Esophagus squamous epithelium (tissue), 5 donors: ENCODE measurements around the gene APH1A. TPM values are rescaled to one million over a fixed set of nuclear protein-coding genes. Genes with fewer than 3 reads are reported as not detected.

Experiments
- DNase-seq: peaks from one replicate; lab custom pipeline; 2025; lab: John Stamatoyannopoulos, UW
- H3K27ac ChIP-seq, 4 donors: fragments of 200-600 bp; sonication (generic); one replicate each; pipeline ENCODE4 v1.5.1; 2016 to 2019; ENCODE audit warnings: mild to moderate bottlenecking in 1 of 4
- H3K27me3 ChIP-seq, 4 donors: fragments of 200-600 bp; sonication (generic); 1 replicate in 3 of 4; 2 replicates in 1 of 4; pipeline versions ENCODE4 v1.5.1 to v1.6.0; 2017 to 2021; ENCODE audit warnings: antibody characterized with exemption in 1 of 4
- H3K36me3 ChIP-seq, 3 donors: fragments of 200-600 bp; sonication (generic); one replicate each; pipeline ENCODE4 v1.5.1; 2016 to 2019
- H3K4me1 ChIP-seq, 3 donors: fragments of 200-600 bp; sonication (generic); one replicate each; pipeline ENCODE4 v1.5.1; 2017 to 2019
- H3K4me3 ChIP-seq, 4 donors: fragments of 200-600 bp; sonication (generic); 1 replicate in 3 of 4; 2 replicates in 1 of 4; pipeline ENCODE4 v1.5.1; 2016 to 2019; ENCODE audit warnings: mild to moderate bottlenecking in 2 of 4, moderate library complexity in 1 of 4
- H3K9me3 ChIP-seq, 3 donors: fragments of 200-600 bp; sonication (generic); one replicate each; pipeline ENCODE4 v1.5.1; 2016 to 2019
- CTCF ChIP-seq, 6 experiments: fragments of 450-650 bp in 4 of 6; fragments of 200-600 bp in 2 of 6; sonication (generic) in 2 of 6; IDR thresholded peaks; one replicate each; pipeline ENCODE4 v1.5.1; 2016 to 2019; ENCODE audit warnings: antibody characterized with exemption in 6 of 6, mild to moderate bottlenecking in 4 of 6, moderate library complexity in 4 of 6
- POLR2A ChIP-seq, 4 donors: fragments of 450-650 bp; IDR thresholded peaks; one replicate each; pipeline ENCODE4 v1.6.1; 2017; ENCODE audit warnings: antibody characterized with exemption in 4 of 4, mild to moderate bottlenecking in 4 of 4, moderate library complexity in 3 of 4
- WGBS, 2 donors: methylation state at CpG; one replicate each; pipeline ENCODE4 v1.1.5; 2018; 5-methylcytosine and 5-hydroxymethylcytosine counted together
- intact Hi-C: fragments of 100-400 bp; cut with DNase I; formaldehyde crosslinking; loops from one replicate; pipeline ENCODE4 v1.15.0; 2022
- total RNA-seq, 4 donors: library from RNA; depleted of rRNA; stranded (reverse); fragments of >200 nt; gene quantifications; one replicate each; pipeline ENCODE4 v1.1.0, GENCODE V29; 2016
- donor health status: DM: yes; HTN: yes; CAD: no.

The APH1A gene
- total RNA-seq, 4 donors from 2014 or later = 94.0 to 112 (median 95.2) TPM

GRCh38 chr1:150235852-150236613 lies 32.8 kb downstream of the APH1A start, which contains the start of gene ANP32E:
ANP32E (minus strand) TSS chr1:150236112; CDS start chr1:150235786, 326 bp downstream.
- TF ChIP-seq CTCF (IDR thresholded peaks at IDR 0.05) = peak in 2 of 6 experiments; percentile 22 to 30
- TF ChIP-seq POLR2A (IDR thresholded peaks at IDR 0.05) = peak in 3 of 4 donors; percentile 63 to 83 (median 75)
- WGBS, 2 donors = 0% methylated on average over 31 to 33 of the region's 33 CpGs
- peaks cover 0 to 6% (median 0%) of the 10 kb centered on the region in 3 donors for H3K36me3 ChIP-seq
- peak within 1 kb of the TSS; percentile 66 to 96 (median 88) for H3K4me3 ChIP-seq
- intact Hi-C loops = no loop called here
- no peaks in the 10 kb centered on the region for H3K9me3 ChIP-seq
- DNase-seq = peak; percentile 92
- H3K4me1 ChIP-seq = peaks cover 5 to 27% (median 7%) of the 10 kb centered on the region in 3 donors
- H3K27me3 ChIP-seq = no peaks in the 10 kb centered on the region
- H3K27ac ChIP-seq = peak within 1 kb of the TSS; percentile 87 to 98 (median 98)

- 0 to 2% methylated on average over 8 to 12 of the region's 27 CpGs for WGBS, 2 donors
- DNase-seq = no peak
- peaks cover 0 to 12% (median 0%) of the 10 kb centered on the region in 3 donors for H3K36me3 ChIP-seq
- H3K4me1 ChIP-seq = peaks cover 5 to 27% (median 7%) of the 10 kb centered on the region in 3 donors
- intact Hi-C loops = no loop called here
- TF ChIP-seq POLR2A (IDR thresholded peaks at IDR 0.05) (no peak), CTCF (IDR thresholded peaks at IDR 0.05) (no peak)
- no peaks in the 10 kb centered on the region for H3K27me3 ChIP-seq
- H3K9me3 ChIP-seq = no peaks in the 10 kb centered on the region
- peak overlapping the region; percentile 66 to 96 (median 88) for H3K4me3 ChIP-seq
- H3K27ac ChIP-seq = peak overlapping the region; percentile 87 to 98 (median 98)
These were observed 33.4 kb downstream of the APH1A start for GRCh38 chr1:150235294-150235851.

GRCh38 chr1:150234566-150235293 lies 34.1 kb downstream of the APH1A start:
- Histone ChIP-seq H3K4me3 (peak overlapping the region; percentile 66 to 96 (median 88)), H3K27me3 (no peaks in the 10 kb centered on the region), H3K36me3 (peaks cover 0 to 19% (median 0%) of the 10 kb centered on the region in 3 donors), H3K27ac (peak overlapping the region; percentile 87 to 98 (median 98)), H3K4me1 (peaks cover 5 to 27% (median 7%) of the 10 kb centered on the region in 3 donors), H3K9me3 (no peaks in the 10 kb centered on the region)
- peak in 2 of 4 donors; percentile 72 to 76 for TF ChIP-seq POLR2A (IDR thresholded peaks at IDR 0.05)
- TF ChIP-seq CTCF (IDR thresholded peaks at IDR 0.05) = no peak
- peak; percentile 36 for DNase-seq
- intact Hi-C loops = no loop called here
- 1 to 2% methylated on average over 28 of the region's 78 CpGs for WGBS, 2 donors

GRCh38 chr1:150234309-150234565 lies 34.6 kb downstream of the APH1A start:
- Histone ChIP-seq H3K36me3 (peaks cover 0 to 24% (median 0%) of the 10 kb centered on the region in 3 donors), H3K4me1 (peaks cover 5 to 27% (median 7%) of the 10 kb centered on the region in 3 donors), H3K27me3 (no peaks in the 10 kb centered on the region), H3K27ac (peak overlapping the region; percentile 87 to 98 (median 98)), H3K4me3 (peak overlapping the region; percentile 66 to 96 (median 88)), H3K9me3 (no peaks in the 10 kb centered on the region)
- TF ChIP-seq POLR2A (IDR thresholded peaks at IDR 0.05) = no peak
- no peak for TF ChIP-seq CTCF (IDR thresholded peaks at IDR 0.05)
- 0 to 1% methylated on average over 9 of the region's 9 CpGs for WGBS, 2 donors
- no peak for DNase-seq
- intact Hi-C loops = no loop called here
